Keratinocyte (primary cell): ENCODE data around the gene ZNF638.

Source experiments
- EZH2 ChIP-seq: IDR thresholded peaks from one replicate; pipeline ENCODE4 v1.6.1; 2012; ENCODE audit warnings: inconsistent platforms, mild to moderate bottlenecking, low read length, moderate library complexity
- TF ChIP-seq, protein P1 (sequence below), 3 experiments: IDR thresholded peaks in 1 of 3; conservative IDR thresholded peaks in 1 of 3; optimal IDR thresholded peaks in 1 of 3; 2 replicates in 2 of 3; 3 replicates in 1 of 3; pipeline versions ENCODE3 to v1.5.1; 2011; ENCODE audit warnings: low read length in 3 of 3, mild to moderate bottlenecking in 3 of 3, moderate library complexity in 2 of 3, control low read depth in 1 of 3, inconsistent platforms in 1 of 3; ENCODE audit not compliant: insufficient read depth in 2 of 3; ENCODE audit errors: extremely low read depth in 1 of 3

DNA sequence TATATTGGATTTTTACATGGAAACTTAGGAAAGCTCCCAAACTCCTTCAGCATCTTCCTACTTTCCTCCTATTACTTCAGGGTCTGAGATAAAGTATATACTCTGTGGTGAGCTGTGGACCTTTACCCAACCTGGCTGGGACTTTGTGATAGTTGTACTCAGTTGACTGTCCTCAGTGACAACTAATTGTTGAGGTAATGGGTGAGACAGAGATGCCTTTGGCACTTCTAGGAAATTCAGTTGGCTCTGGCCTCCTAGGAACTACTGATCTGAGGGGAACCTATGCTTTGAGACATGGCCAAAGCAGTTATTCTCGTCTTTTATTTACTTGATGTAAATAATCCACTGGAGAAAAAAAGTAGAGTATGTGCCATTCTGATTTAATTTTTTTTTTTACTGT lies 39.4 kb upstream of the ZNF638 start:
- no peak for TF ChIP-seq EZH2
- TF ChIP-seq, protein P1, sequence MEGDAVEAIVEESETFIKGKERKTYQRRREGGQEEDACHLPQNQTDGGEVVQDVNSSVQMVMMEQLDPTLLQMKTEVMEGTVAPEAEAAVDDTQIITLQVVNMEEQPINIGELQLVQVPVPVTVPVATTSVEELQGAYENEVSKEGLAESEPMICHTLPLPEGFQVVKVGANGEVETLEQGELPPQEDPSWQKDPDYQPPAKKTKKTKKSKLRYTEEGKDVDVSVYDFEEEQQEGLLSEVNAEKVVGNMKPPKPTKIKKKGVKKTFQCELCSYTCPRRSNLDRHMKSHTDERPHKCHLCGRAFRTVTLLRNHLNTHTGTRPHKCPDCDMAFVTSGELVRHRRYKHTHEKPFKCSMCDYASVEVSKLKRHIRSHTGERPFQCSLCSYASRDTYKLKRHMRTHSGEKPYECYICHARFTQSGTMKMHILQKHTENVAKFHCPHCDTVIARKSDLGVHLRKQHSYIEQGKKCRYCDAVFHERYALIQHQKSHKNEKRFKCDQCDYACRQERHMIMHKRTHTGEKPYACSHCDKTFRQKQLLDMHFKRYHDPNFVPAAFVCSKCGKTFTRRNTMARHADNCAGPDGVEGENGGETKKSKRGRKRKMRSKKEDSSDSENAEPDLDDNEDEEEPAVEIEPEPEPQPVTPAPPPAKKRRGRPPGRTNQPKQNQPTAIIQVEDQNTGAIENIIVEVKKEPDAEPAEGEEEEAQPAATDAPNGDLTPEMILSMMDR (optimal IDR thresholded peaks at IDR 0.05 in 1 of 3, IDR thresholded peaks at IDR 0.05 in 1 of 3, conservative IDR thresholded peaks at IDR 0.05 in 1 of 3; ENCODE audit: extremely low read depth in 1 of 3, insufficient read depth in 2 of 3, low read length in 3 of 3): no peak
